ENCODE measurements around the gene APOBEC2.

- TF ChIP-seq HNF1B (CRISPR knock-in tag; IDR thresholded peaks at IDR 0.05): no peak
- no peak for TF ChIP-seq CTCF (CRISPR knock-in tag; IDR thresholded peaks at IDR 0.05)
- TF ChIP-seq ZNF460 (CRISPR knock-in tag; IDR thresholded peaks at IDR 0.05; ENCODE audit: borderline replicate concordance): no peak
- TF ChIP-seq HDAC6 (IDR thresholded peaks at IDR 0.05; ENCODE audit: low read depth, low read length): no peak
- no peak for TF ChIP-seq KDM1A (CRISPR knock-in tag; IDR thresholded peaks at IDR 0.05)
- no peak for TF ChIP-seq POLR2A (IDR thresholded peaks at IDR 0.05; ENCODE audit: insufficient read depth in 1 of 2, low read depth in 2 of 2, low read length in 2 of 2)
- TF ChIP-seq ZNF512 (CRISPR knock-in tag; IDR thresholded peaks at IDR 0.05): no peak
- TF ChIP-seq AHR (CRISPR knock-in tag; IDR thresholded peaks at IDR 0.05): no peak
- TF ChIP-seq SRF (IDR thresholded peaks at IDR 0.05; ENCODE audit: low read depth, low read length): no peak
- no peak for TF ChIP-seq ZNF605 (CRISPR knock-in tag; IDR thresholded peaks at IDR 0.05)
These were observed 11.8 kb downstream of the APOBEC2 start for GRCh38 chr6:41064841-41065240.
